Right forelimb (tissue), 1 donor: ENCODE data around the gene SIRPB1.
"Not testable (repeated sequence)": the region's sequence is repeated elsewhere in the genome, so short reads cannot be mapped to it uniquely, and the experiment has no call there.

Experiments
- DNase-seq: peaks from one replicate; pipeline ENCODE4 v3.0.0-alpha.2; 2018

SIRPB1 gene

DNA sequence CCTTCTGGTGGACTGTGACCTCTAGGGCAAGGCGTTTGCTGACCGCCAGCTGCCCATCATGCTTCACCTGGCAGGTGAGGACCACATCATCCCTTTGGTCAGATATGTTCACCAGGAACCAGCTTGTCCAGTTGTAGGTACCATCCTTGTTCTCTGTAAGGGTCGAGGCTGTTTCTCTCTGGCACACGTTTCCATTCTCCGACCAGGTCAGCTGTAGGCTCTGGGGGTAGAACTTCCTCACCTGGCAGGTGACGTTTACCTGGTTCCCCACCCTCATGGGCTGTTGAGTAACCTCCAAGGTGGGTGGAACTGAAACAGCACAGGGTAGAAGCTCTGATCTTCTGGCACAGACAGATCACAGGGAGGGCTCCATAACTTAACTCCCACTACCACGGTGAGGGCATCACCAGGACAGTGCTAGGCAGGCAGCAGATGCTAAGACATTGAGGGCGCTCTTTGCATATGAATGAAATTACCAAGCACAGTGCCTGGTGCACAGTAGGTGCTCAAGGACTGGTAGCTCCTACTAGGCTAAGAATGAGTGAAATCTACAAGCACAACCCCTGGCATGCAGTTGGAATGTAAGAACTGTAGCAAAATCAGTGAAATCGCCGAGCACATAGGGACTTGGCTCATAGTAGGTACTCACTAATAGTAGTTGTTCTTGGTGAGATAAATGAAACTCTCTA lies 15.6 kb upstream of the SIRPB1 start:
- no peak for DNase-seq

DNA sequence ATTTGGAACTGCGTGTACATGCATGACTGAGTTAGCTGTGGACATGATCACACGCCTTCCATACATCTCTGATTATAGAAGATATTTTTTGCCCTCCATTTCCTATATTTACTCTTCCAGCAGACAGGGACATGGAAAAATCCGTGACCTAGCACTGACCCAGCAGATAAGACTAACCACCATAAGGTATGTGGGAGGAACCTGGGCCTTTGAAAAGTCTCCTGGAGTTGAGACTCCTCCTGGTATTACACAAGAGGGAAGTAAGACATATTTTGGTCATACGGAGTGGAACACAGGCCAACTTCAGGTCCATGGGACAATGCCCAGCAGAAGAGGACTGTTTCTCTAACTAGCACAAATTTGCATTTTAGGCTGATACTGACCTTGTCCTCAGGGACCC lies 13.7 kb upstream of the SIRPB1 start:
- DNase-seq: no peak

DNA sequence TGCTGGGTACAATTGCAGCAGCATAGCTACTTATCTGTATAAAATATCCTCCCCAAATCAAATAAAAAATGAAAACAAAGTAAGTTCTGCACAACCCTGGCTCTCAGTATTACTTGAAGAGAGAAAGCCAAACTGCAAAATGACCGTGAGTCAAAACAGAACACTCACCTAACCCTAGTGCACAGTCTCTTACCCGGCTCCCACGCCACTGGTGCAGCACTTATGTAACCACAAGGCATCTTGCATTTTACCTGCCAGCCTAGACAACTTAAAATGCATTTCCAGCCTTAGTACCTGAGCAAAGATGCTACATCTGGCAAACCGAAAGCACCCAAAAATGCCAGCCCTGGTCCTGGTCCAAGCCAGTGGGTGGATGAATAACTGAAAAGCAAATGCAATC lies 12.4 kb upstream of the SIRPB1 start:
- DNase-seq: no peak

DNA sequence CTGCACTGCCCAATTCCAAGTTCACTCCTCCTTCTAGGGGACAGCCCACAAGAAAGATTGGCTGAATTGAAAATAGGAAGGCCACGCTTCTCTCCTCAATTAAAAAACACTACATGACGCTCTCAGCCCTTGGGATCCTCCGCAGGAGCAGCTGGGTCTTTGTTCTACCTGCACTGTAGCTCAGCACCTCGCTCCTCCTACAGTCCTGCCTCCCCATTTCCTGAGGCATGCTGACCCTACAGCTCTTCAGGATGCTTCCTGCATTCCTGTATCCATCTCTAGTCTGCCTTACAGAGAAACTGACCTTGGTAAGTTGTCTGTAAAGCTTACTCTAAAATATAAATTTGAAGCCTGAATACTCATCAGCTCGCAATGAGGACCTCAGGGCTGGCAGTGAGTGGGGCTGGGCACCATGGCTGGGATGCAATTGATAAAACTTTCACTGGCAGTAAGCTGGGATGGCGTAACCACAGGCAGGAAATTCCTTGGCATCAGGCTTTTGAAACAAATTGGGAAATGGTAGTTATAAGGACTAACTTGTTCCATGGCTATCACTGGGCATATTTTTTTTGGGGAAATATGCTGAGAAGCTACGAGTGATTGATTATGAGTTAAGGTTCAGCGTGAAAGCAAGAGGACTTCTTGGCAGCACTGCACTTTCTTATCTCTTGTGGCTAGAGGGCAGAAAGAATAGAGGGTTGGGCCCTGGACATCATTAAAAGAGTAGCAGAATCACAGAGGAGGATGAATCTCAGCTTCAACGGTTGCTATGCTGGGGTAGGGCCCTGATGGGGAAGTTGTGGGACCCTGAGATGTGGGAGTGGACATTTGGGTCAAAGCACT lies 11.7 kb upstream of the SIRPB1 start:
- no peak for DNase-seq

DNA sequence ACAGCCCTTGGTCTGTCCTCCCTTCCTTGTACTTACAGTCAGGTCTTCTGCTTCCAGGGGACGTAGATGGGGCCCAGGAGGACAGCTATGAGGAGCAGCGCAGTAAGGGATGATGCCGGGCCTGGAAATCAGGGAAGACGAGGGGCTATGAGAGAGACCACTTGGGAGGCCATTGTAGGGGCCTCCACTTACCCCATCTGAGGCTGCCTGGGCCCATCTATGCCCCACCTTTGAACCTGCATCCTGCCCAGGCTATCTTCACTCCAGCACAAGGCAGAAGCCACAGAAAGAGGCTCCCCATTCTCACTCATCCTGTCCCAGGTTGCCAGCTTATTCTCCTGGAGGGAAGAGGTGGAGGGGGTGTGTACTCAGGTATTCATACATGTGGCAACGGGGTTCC lies 10.4 kb upstream of the SIRPB1 start:
- DNase-seq: no peak

DNA sequence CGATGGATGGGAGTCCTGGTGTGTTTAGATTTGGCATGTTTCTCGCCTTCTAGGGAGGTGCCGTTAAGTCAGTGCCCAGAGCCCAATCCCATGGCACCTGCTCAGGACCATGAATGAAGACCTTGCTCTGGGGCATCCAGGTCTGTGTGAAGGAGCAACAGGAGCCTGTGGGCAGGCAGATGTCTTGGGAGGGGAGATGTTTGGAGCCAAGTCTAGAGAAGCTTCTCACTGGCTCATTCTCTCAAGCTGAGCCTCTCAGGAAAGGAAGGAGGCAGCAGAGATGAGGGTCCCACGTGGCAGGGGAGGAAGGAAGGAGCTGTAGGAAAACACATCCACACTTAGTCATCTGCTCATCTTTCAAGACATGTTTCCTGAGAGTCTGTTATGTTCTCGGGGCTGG lies 9.5 kb upstream of the SIRPB1 start:
- no peak for DNase-seq

DNA sequence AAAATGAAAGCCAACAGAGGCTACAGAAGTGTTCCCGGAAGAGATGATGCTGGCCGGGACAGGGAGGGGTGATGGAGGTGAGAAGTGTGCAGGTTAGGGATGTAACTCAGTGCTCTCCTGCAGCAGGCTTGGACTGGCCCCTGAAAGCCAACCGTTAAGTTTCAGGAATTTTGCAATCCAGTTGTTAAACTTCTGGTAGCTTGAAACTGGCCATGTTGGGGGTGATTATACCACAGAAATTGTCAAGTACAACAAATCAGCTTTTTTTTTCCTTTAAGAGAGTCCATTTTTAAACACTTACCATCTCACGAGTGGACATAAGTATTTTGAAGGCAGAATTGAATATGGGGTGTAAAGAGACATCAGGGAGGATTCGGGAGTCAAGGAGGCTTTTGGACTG lies 8.8 kb upstream of the SIRPB1 start:
- DNase-seq: no peak

DNA sequence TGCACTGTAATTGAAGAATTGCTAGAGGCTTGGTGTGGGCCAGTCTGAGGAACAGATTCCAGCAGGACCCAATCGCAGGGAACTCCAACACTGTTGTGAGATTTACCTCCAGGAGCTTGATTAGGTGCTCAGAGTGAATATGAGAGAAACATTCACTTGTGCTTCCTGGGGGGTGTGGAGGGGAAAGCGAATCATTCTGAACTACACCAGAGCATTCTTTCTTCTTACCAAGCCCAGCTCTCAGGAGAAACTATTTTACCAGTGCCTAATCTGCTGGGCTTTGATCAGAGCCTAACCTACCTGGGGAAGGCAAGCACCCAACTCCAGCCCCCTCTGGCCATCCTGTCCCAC lies 7.4 kb upstream of the SIRPB1 start:
- no peak for DNase-seq

DNA sequence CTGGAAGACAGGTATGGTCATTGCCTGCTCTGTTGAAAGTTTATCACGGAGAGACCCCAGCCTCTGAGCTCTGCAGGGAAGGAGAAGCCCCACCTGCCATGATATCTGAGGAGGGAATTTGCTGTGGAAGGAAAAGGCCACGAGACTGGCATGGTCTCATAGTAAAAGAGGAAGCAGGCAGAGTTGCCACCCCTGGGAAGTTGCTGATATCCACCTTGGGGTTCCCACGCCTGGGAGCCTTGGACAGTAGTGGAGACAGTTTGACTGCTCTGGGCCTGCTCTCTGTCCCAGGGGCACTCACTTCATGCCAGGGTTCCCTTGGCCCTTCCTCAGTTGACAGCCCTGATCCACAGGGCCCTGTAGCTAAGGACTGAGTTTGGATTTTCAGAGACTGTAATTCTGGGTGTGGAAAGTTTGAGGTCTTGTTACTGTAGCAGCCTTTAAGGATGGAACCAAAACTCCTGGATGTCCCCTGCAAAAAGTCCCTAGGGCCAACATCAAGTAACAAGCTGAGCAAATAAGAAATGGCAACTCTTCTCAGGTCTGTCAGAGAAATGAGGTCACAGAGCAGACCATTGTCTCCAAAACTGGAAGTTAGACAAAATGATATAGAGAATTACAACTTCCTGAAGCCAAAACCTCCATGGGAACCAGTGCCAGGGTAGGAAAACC lies 6.9 kb upstream of the SIRPB1 start:
- no peak for DNase-seq

DNA sequence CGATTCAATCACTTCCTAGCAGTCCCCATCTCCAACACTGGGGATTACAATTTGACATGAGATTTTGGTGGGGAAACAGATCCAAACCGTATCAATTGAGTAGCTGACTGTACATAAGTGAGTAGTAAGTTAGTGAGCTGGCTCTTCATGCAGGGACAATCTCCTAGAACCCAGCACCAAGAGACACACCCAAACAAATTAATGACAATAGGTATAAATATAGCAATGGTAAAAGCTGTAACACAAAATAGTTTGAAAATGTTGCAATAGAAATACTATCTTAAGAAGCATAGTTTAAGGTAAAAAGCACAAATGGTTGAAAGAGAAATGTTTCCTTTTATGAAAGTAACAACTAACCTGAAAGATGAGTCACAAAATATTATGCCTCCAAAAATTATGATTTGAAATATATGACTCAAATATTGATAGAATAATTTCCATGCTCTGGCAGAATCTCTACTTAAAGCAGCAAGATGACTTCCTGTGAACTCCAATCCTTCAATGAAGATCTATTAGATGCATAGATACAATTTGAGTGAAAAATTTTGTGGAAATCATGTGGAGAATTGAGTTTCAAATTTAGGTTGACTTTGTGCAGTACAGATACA lies 5.4 kb upstream of the SIRPB1 start:
- no peak for DNase-seq

DNA sequence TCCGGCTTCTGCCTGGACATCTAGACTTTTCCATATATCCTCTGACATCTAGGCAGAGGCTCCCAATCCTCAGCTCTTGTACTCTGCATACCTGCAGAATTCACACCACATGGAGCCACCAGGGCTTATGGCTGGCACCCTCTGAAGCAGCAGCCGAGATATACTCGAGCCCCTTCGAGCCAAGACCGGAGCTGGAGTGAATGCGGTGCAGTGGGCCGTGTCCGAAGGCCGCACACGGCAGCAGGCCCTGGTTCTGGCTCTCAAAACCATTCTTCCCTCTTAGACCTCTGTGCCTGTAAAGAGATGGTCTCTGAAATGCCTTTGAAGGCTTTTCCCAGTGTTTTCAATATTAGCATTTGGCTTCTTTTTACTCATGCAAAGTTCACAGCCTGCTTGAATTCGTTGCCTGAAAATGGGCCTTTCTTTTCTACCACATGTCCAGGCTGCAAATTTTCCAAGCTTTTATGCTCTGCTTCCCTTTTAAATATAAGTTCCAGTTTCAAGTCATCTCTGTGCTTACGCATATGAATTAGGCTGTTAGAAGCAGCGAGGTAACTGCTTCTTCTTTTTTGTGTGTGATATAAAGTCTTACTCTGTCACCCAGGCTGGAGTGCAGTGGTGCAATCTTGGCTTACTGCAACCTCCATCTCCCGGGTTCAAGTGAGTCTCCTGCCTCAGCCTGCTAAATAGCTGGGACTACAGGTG lies 3.8 kb upstream of the SIRPB1 start:
- DNase-seq: no peak

DNA sequence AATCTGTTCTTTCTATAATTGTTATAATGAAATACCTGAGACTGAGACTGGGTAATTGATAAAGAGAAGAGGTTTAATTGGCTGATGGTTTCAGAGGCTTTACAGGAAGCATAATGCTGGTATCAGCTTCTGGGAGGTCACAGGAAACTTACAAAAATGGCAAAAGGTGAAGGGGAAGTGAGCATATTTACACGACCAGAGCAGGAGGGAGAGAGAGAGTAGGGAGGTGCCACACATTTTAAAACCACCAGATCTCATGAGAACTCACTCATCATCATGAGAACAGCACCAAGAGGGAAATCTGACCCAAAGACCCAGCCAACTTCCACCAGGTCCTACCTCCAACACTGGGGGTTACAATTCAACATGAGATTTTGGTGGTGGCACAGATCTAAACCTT lies 2.6 kb upstream of the SIRPB1 start:
- no peak for DNase-seq

DNA sequence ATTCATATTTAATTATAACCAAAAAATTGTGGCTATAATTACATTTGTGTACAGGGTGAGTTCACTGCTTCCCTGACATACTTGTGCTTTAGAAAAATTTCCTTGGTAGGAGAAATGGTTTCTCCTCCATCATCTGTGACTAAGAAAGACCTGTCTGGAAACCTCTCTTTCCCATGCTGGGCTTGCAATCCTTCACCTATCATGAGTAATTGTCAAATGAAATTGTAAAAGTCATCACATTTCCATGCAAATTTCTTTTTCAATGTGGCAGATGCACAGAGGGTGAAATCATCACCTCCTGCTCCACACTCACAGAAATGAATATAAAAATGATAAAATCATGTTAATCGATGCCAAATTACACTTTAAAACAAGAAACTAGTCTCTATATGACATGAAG lies 1.5 kb upstream of the SIRPB1 start:
- DNase-seq: no peak

DNA sequence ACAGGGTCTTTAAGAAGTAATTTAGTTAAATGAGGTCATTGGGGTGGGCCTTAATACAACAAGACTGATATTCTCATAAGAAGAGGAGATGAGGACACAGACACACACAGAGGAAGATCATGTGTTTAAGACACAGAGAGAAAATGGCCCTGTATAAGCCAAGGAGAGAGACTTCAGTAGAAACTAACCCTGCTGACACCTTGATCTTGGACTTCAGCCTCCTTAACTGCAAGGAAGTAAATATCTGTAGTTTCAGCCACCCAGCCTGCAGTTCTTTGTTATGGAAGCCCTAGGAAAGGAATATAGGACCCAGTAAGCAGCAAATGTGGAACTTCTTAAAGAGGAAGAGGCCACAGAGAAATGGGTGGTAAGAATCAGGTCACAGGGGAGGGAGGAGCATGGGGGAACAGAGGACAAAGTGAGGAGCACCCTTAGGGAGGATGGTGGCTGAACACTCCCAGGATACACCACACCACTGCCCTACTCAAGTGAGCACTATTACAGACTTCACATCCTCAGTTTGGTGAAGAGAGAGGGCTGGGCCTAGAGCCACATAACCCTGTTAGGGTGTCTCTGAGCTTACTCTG lies 762 bp downstream of the SIRPB1 start:
- no peak for DNase-seq

DNA sequence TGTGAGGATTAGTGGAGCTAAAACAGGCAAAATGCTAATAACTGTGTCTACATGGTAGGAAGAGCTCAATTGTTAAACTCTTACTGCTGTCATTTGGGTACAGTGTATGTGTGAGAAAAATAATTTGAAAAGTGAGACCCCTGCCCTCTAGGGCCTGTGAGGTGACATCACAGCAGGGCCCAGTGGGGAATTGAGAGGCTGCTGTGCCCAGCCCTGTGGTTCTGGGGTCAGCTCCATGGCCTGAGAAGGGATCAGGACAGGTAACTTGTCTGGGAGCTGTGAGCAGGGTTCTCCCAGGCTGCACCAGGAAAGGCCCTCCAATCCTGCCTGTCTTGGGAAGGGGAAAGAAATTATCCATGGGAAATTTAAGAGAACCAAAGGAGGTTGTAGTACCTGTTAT lies 1.3 kb downstream of the SIRPB1 start:
- DNase-seq: no peak

DNA sequence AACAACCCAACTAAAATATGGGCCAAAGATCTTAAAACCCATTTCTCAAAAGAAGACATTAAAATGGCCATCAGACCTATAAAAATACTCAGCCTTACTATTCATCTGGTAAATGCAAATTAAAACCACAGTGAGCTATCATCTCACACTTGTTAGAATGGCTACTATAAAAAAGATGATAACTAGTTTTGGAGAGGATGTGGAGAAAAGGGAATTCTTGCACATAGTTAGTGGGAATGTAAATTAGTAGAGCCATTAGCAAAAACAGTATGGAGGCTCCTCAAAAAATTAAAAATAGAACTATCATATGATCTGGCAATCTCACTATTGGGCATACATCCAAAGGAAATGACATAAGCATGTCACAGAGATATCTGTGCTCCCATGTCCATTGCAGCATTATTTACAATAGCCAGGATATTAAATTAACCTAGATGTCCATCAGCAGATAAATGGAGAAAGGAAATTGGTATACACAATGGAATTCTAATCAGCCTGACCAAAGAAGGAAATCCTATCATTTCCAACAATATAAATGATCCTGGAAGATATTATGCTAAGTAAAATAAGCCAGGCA lies 2.9 kb downstream of the SIRPB1 start:
- no peak for DNase-seq

DNA sequence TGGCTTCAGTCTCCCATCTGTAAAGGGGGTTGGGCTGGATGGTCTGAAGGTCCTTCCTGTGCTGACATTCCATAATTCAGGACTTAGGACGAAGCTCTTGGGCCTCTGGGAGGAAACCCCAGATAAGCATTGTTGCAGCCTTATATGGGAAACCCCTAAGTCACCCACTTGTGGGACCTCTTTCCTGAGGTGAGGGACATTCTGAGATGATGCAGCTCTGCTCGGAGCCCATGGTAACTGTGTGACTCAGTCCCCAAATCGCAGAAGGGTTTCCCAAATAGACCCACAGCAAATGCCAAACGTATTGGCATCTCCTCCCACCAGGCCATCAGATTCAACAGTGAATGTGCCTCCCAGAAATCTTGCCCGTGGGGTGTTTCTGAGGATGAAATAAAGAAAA lies 9.4 kb downstream of the SIRPB1 start:
- not testable (repeated sequence) for DNase-seq

DNA sequence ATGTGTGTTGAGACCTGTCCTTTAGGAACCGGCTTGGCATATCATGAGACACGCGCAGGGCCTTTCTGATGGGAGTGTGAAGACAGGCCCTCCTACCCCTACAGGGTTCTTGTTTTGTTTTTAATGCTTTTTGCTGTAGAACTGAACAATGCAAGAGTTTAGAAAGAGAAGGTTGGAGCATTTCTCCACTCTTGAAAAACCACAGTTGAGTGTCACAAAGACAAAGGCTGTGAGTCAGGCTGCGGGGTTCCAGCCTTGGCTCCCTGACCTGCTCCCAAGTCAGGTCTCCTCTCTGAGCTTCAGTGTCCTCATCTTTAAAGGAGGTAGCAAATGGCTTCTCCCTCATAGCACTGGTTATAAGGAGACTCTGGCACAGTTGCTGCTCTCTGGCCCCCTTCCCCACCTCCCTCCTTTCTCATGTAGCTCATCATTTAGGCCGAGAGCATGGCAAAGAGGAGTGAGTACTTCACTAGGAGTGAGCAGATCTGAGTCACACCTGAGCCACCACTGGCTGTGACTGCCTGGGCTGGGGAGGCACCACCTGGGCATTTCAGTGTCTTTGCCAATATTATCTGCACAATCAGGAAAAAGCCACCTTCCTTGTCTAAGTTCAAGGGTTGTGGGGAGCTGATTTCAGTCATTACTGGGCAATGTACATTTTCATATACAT lies 11.0 kb downstream of the SIRPB1 start:
- not testable (repeated sequence) for DNase-seq

DNA sequence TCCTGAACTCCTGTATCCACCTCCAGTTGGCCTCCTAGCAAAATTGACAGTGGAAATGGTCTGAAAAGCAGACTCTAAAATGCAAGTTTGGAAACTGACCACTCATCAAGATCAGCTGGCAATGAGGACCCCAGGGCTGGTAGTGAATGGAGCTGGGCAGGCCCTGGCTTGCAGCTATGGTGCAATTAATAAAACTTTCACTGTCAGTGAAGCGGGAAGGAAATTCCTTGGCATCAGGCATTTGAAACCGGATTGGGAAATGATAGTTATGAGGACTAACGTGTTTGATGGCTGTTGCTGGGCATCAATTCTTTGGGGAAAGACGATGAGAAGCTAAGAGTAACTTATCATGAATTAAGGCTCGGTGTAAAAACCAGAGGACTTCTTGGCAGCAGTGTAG lies 19.1 kb downstream of the SIRPB1 start:
- no peak for DNase-seq

DNA sequence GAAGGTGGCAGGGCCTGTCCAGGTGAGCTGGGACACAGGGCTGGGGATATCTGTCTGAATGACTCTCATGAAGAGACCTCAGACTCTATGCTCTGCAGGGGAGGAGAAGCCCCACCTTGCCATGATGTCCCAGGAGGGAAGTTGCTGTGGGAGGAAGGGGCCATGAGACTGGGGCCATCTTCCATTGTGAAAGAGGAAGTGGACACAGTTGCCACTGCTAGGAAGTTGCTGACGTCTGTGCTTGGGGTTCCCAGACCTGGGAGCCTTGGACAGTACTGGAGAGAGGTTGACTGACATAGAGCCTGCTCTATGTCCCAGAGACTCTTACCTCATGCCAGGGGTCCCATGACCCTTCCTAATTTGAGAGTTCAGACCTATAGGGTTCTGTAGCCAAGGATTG lies 24.5 kb downstream of the SIRPB1 start:
- no peak for DNase-seq
